HG02870 (cell line): ENCODE data around the gene SOCS7.
"Not testable (repeated sequence)": the region's sequence is repeated elsewhere in the genome, so short reads cannot be mapped to it uniquely, and the experiment has no call there.

Source experiments
- ATAC-seq: cut with Tn5 transposase; IDR thresholded peaks from one replicate; pipeline ENCODE4 v1.9.1; 2021; ENCODE audit warnings: mild to moderate bottlenecking, moderate library complexity; ENCODE audit not compliant: unreplicated experiment

SOCS7 gene

GRCh38 chr17:38437313-38437712, 85.7 kb downstream of the SOCS7 start:
- ATAC-seq: not testable (repeated sequence)

- ATAC-seq: no peak
Observed at GRCh38 chr17:38439436-38439835, 87.8 kb downstream of the SOCS7 start.

- ATAC-seq: no peak
Observed at GRCh38 chr17:38440614-38441397, 89.2 kb downstream of the SOCS7 start.

GRCh38 chr17:38441429-38442061, 89.9 kb downstream of the SOCS7 start:
- no peak for ATAC-seq

- no peak for ATAC-seq
Observed at GRCh38 chr17:38442548-38442947, 90.9 kb downstream of the SOCS7 start.

- no peak for ATAC-seq
Observed at GRCh38 chr17:38443356-38444031, 91.8 kb downstream of the SOCS7 start.

GRCh38 chr17:38444151-38444550, 92.5 kb downstream of the SOCS7 start:
- no peak for ATAC-seq

- no peak for ATAC-seq
Observed at GRCh38 chr17:38447502-38448085, 96.0 kb downstream of the SOCS7 start.

GRCh38 chr17:38448208-38448771, 96.6 kb downstream of the SOCS7 start:
- no peak for ATAC-seq

- no peak for ATAC-seq
Observed at GRCh38 chr17:38449364-38449763, 97.7 kb downstream of the SOCS7 start.

- ATAC-seq: no peak
Observed at GRCh38 chr17:38450557-38451029, 98.9 kb downstream of the SOCS7 start.

GRCh38 chr17:38451030-38451839, 99.6 kb downstream of the SOCS7 start:
- no peak for ATAC-seq

- no peak for ATAC-seq
Observed at GRCh38 chr17:38451840-38452529, 100.3 kb downstream of the SOCS7 start.

- ATAC-seq: no peak
Observed at GRCh38 chr17:38452719-38453118, 101.1 kb downstream of the SOCS7 start.

GRCh38 chr17:38453951-38454421, 102.3 kb downstream of the SOCS7 start:
- no peak for ATAC-seq

- no peak for ATAC-seq
Observed at GRCh38 chr17:38454532-38454931, 102.9 kb downstream of the SOCS7 start.
